Endothelial cell of umbilical vein (primary cell): ENCODE results near the gene ARL6IP4. TPM values are rescaled to one million over a fixed set of nuclear protein-coding genes. Genes with fewer than 3 reads are reported as not detected.

Source experiments
- BruUV-seq: library from RNA; stranded (reverse); fragments of 400-500 nt; replicated peaks from 2 replicates; lab custom pipeline; 2021; lab: Mats Ljungman, UMichigan
- CTCF ChIA-PET: fragments of 300-600, 350-600 bp; sonication (Branson Sonifier 250); formaldehyde crosslinking; loops from one replicate; lab custom pipeline; 2021; ENCODE audit warnings: antibody characterized with exemption, inconsistent platforms; lab: Charles Lee
- POLR2A ChIA-PET: fragments of 300-600, 350-600 bp; sonication (Branson Sonifier 250); formaldehyde crosslinking; loops from one replicate; lab custom pipeline; 2021; ENCODE audit warnings: antibody characterized with exemption, inconsistent platforms; lab: Charles Lee
- DNase-seq: peaks from one replicate; pipeline ENCODE4 v3.0.0-alpha.2; 2011; ENCODE audit warnings: low read depth, low spot score
- FAIRE-seq: peaks from 2 replicates; lab custom pipeline; 2011; peaks lifted over from hg19 to GRCh38; lab: Jason Lieb, UNC
- H2AFZ ChIP-seq: 2 replicates; pipeline ENCODE4 v1.6.0; 2012; ENCODE audit warnings: low read depth, low read length, control low read depth, inconsistent platforms
- H3K27ac ChIP-seq: 2 replicates; pipeline ENCODE4 v1.5.1; 2011; ENCODE audit warnings: low read depth, mild to moderate bottlenecking, control low read depth, low read length, moderate library complexity; ENCODE audit not compliant: insufficient read depth
- H3K27me3 ChIP-seq, 2 experiments: 2 replicates each; pipeline versions ENCODE4 v1.6.0 to v1.6.1; 2011; ENCODE audit warnings: low read length in 2 of 2, mixed read lengths in 1 of 2; ENCODE audit not compliant: control insufficient read depth in 2 of 2, insufficient read depth in 2 of 2
- H3K36me3 ChIP-seq, 2 experiments: 2 replicates in 1 of 2; 3 replicates in 1 of 2; pipeline ENCODE4 v1.5.1; 2011; ENCODE audit warnings: low read length in 2 of 2, mild to moderate bottlenecking in 1 of 2, moderate library complexity in 1 of 2; ENCODE audit not compliant: control insufficient read depth in 2 of 2, insufficient read depth in 2 of 2; ENCODE audit errors: extremely low read depth in 1 of 2
- H3K4me1 ChIP-seq: 3 replicates; pipeline ENCODE4 v1.5.1; 2011; ENCODE audit warnings: mild to moderate bottlenecking, low read length; ENCODE audit not compliant: control insufficient read depth, insufficient read depth; ENCODE audit errors: extremely low read depth
- H3K4me2 ChIP-seq: 2 replicates; pipeline ENCODE4 v1.6.1; 2011; ENCODE audit warnings: low read length, control low read depth, mixed read lengths; ENCODE audit not compliant: insufficient read depth
- H3K4me3 ChIP-seq, 3 experiments: fragments of 200-600 bp in 1 of 3; sonication (generic), shearing (Covaris generic) in 1 of 3; replicated peaks in 1 of 3; 2 replicates each; pipeline ENCODE4 v1.5.1; 2011 to 2016; ENCODE audit warnings: control low read depth in 3 of 3, low read length in 3 of 3, mild to moderate bottlenecking in 2 of 3, inconsistent platforms in 1 of 3, low read depth in 1 of 3, moderate library complexity in 1 of 3; ENCODE audit not compliant: insufficient read depth in 1 of 3
- H3K79me2 ChIP-seq: 2 replicates; pipeline ENCODE4 v1.6.0; 2012; ENCODE audit warnings: low read length, inconsistent platforms; ENCODE audit not compliant: control insufficient read depth, insufficient read depth
- H3K9ac ChIP-seq: replicated peaks from 2 replicates; pipeline ENCODE3; 2011; ENCODE audit warnings: low read length, control low read depth; ENCODE audit not compliant: insufficient read depth; ENCODE audit errors: extremely low read depth
- H3K9me1 ChIP-seq: replicated peaks from 3 replicates; pipeline ENCODE4 v1.6.0; 2011; ENCODE audit warnings: mild to moderate bottlenecking, low read length; ENCODE audit not compliant: control insufficient read depth, insufficient read depth; ENCODE audit errors: extremely low read depth
- H3K9me3 ChIP-seq: replicated peaks from 2 replicates; pipeline ENCODE4 v1.5.1; 2012; ENCODE audit warnings: low read length, inconsistent platforms; ENCODE audit not compliant: control insufficient read depth, insufficient read depth
- H4K20me1 ChIP-seq: replicated peaks from 2 replicates; pipeline ENCODE3; 2011; ENCODE audit warnings: mild to moderate bottlenecking, low read length; ENCODE audit not compliant: control insufficient read depth, insufficient read depth; ENCODE audit errors: extremely low read depth
- CTCF ChIP-seq, 2 donors: IDR thresholded peaks; 1 replicate in 1 of 2; 2 replicates in 1 of 2; pipeline ENCODE4 v1.5.1; 2011; ENCODE audit warnings: low read length in 2 of 2, mild to moderate bottlenecking in 2 of 2, moderate library complexity in 2 of 2, control low read depth in 1 of 2, inconsistent platforms in 1 of 2, low read depth in 1 of 2; ENCODE audit not compliant: insufficient read depth in 1 of 2; ENCODE audit errors: extremely low read depth in 1 of 2
- EZH2 ChIP-seq: IDR thresholded peaks from 2 replicates; pipeline ENCODE4 v1.6.1; 2012; ENCODE audit warnings: borderline replicate concordance, low read depth, mild to moderate bottlenecking, moderate library complexity, low read length, inconsistent platforms; ENCODE audit not compliant: severe bottlenecking
- FOS ChIP-seq: IDR thresholded peaks from 2 replicates; pipeline ENCODE4 v1.6.1; 2011; ENCODE audit warnings: mild to moderate bottlenecking, low read length, moderate library complexity, borderline replicate concordance; ENCODE audit not compliant: insufficient read depth
- GATA2 ChIP-seq: IDR thresholded peaks from 2 replicates; pipeline ENCODE4 v1.7.0; 2011; ENCODE audit warnings: low read depth, mild to moderate bottlenecking, moderate library complexity, mixed read lengths, low read length; ENCODE audit not compliant: insufficient read length, insufficient read depth
- JUN ChIP-seq: IDR thresholded peaks from 2 replicates; pipeline ENCODE4 v1.6.1; 2011; ENCODE audit warnings: borderline replicate concordance, low read depth; ENCODE audit not compliant: insufficient read length, insufficient read depth
- MAX ChIP-seq: IDR thresholded peaks from 2 replicates; pipeline ENCODE4 v1.6.1; 2011; ENCODE audit not compliant: insufficient read depth, insufficient read length
- MYC ChIP-seq: IDR thresholded peaks from one replicate; pipeline ENCODE4 v1.6.1; 2011; ENCODE audit warnings: mild to moderate bottlenecking, low read depth, low read length
- POLR2A ChIP-seq: IDR thresholded peaks from 2 replicates; pipeline ENCODE4 v1.6.1; 2012; ENCODE audit warnings: low read depth, mild to moderate bottlenecking, control low read depth, low read length
- POLR2AphosphoS5 ChIP-seq: IDR thresholded peaks from 2 replicates; pipeline ENCODE4 v1.6.1; 2012; ENCODE audit warnings: low read depth, mild to moderate bottlenecking, control low read depth, low read length, moderate library complexity; ENCODE audit not compliant: insufficient read depth
- dilution Hi-C: fragments of 300-500 bp; cut with MboI; formaldehyde crosslinking; loops from one replicate; pipeline ENCODE4 v1.15.0; 2019; ENCODE audit warnings: low sequenced_read_pairs; ENCODE audit not compliant: extremely low pct_ligation_motif_present
- intact Hi-C: fragments of 100-400 bp; cut with micrococcal nuclease; formaldehyde crosslinking; loops from one replicate; pipeline ENCODE4 v1.10.0; 2022
- polyA plus RNA-seq, 4 experiments: library from polyadenylated mRNA; depleted of rRNA in 3 of 4; stranded (reverse) in 3 of 4; unstranded in 1 of 4; fragments of >200 nt; gene quantifications; 2 replicates each; pipeline versions ENCODE4 v1.2.1 to v1.2.3, GENCODE V29; 2011 to 2012; ENCODE audit warnings: missing spikeins in 1 of 4
- total RNA-seq: library from RNA; stranded (reverse); gene quantifications from 2 replicates; pipeline ENCODE4 v1.2.3, GENCODE V29; 2021

Gene ARL6IP4
- total and polyA plus RNA-seq, 2 donors (not counting 3 experiments of a cell fraction or from before 2014, with no cell fraction given), result 193 to 226 TPM

GRCh38 chr12:123026094-123026853 is 45.8 kb downstream of the ARL6IP4 start:
- ChIA-PET CTCF (interaction anchor here (1.4 to 1.6 kb wide), 3 partner anchors 8 to 129 kb away, joined by 3 to 5 read pairs (median 3); no protein-coding TSS in a partner anchor), POLR2A (no interaction called here)
- Histone ChIP-seq H3K79me2 (no peaks in the 10 kb centered on the region), H3K27ac (no peak overlapping the region), H3K4me3 (no peak overlapping the region), H4K20me1 (no peaks in the 10 kb centered on the region), H3K4me1 (peaks cover 3% of the 10 kb centered on the region), H2AFZ (no peak overlapping the region), H3K9ac (no peak overlapping the region), H3K4me2 (no peak overlapping the region), H3K9me3 (no peaks in the 10 kb centered on the region), H3K9me1 (no peaks in the 10 kb centered on the region), H3K27me3 (no peaks in the 10 kb centered on the region), H3K36me3 (no peaks in the 10 kb centered on the region)
- DNase-seq, result no peak
- dilution Hi-C loops (no loop called here), intact Hi-C loops (no loop called here)
- no peak for TF ChIP-seq MAX
- TF ChIP-seq CTCF (IDR thresholded peaks at IDR 0.05; ENCODE audit: extremely low read depth in 1 of 2, insufficient read depth in 1 of 2, low read depth in 1 of 2, low read length in 2 of 2), result no peak
- TF ChIP-seq GATA2, result no peak
- TF ChIP-seq EZH2, result no peak
- no peak for TF ChIP-seq JUN
- no peak for TF ChIP-seq POLR2A
- no peak for TF ChIP-seq POLR2AphosphoS5
- TF ChIP-seq MYC, result no peak
- no peak for TF ChIP-seq FOS
- FAIRE-seq, result no peak
- BruUV-seq, result no TSS peak
